H1 (cell line): ENCODE data around the gene AMOTL2. TPM values are rescaled to one million over a fixed set of nuclear protein-coding genes. Genes with fewer than 3 reads are reported as not detected.

ENCODE experiments used
- CTCF ChIA-PET: fragments of 300-600 bp; sonication (Branson Sonifier 250); formaldehyde crosslinking; loops from one replicate; lab custom pipeline; 2021; ENCODE audit not compliant: partially characterized antibody; lab: Charles Lee
- POLR2A ChIA-PET: fragments of 300-600 bp; sonication (Branson Sonifier 250); formaldehyde crosslinking; loops from one replicate; lab custom pipeline; 2021; ENCODE audit warnings: inconsistent platforms; ENCODE audit not compliant: partially characterized antibody; lab: Charles Lee
- DNase-seq, 2 experiments: peaks; one replicate each; pipeline versions ENCODE4 v3.0.0 to v3.0.0-alpha.2; 2010 to 2022; ENCODE audit warnings: low spot score in 2 of 2, low read depth in 1 of 2, mixed read lengths in 1 of 2
- FAIRE-seq: peaks from 2 replicates; lab custom pipeline; 2011; peaks lifted over from hg19 to GRCh38; lab: Jason Lieb, UNC
- H2AFZ ChIP-seq: 2 replicates; pipeline ENCODE4 v1.8.1; 2012; ENCODE audit warnings: low read length, inconsistent platforms
- H2AK5ac ChIP-seq: 2 replicates; pipeline ENCODE4 v1.6.1; 2013; ENCODE audit warnings: low read depth, low read length
- H2BK120ac ChIP-seq: replicated peaks from 2 replicates; pipeline ENCODE3; 2013; ENCODE audit warnings: low read depth, low read length, inconsistent platforms
- H2BK12ac ChIP-seq: 2 replicates; pipeline ENCODE4 v1.6.1; 2013; ENCODE audit warnings: low read depth, low read length
- H2BK15ac ChIP-seq: 2 replicates; pipeline ENCODE4 v1.6.1; 2013; ENCODE audit warnings: low read length
- H2BK20ac ChIP-seq: 2 replicates; pipeline ENCODE4 v1.6.1; 2013; ENCODE audit warnings: low read length
- H2BK5ac ChIP-seq: 2 replicates; pipeline ENCODE4 v1.6.1; 2013; ENCODE audit warnings: low read depth, low read length
- H3K14ac ChIP-seq: 2 replicates; pipeline ENCODE4 v1.6.1; 2013; ENCODE audit warnings: inconsistent platforms; ENCODE audit not compliant: insufficient read length
- H3K18ac ChIP-seq: 2 replicates; pipeline ENCODE4 v1.6.1; 2013; ENCODE audit warnings: low read length; ENCODE audit errors: extremely low read depth
- H3K23ac ChIP-seq: 2 replicates; pipeline ENCODE4 v1.6.1; 2013; ENCODE audit warnings: inconsistent platforms; ENCODE audit not compliant: insufficient read length
- H3K23me2 ChIP-seq: 2 replicates; pipeline ENCODE4 v1.6.1; 2013; ENCODE audit warnings: low read depth, low read length
- H3K27ac ChIP-seq: 2 replicates; pipeline ENCODE4 v1.6.1; 2011; ENCODE audit warnings: low read depth, low read length, inconsistent platforms
- H3K27me3 ChIP-seq, 4 experiments: replicated peaks in 1 of 4; 1 replicate in 1 of 4; 2 replicates in 3 of 4; pipeline versions ENCODE4 v1.6.1 to v1.8.1; 2011 to 2013; ENCODE audit warnings: low read length in 3 of 4, mild to moderate bottlenecking in 3 of 4, inconsistent platforms in 2 of 4, mixed read lengths in 2 of 4, moderate library complexity in 1 of 4; ENCODE audit not compliant: control insufficient read depth in 3 of 4, insufficient read depth in 3 of 4; ENCODE audit errors: extremely low read depth in 1 of 4
- H3K36me3 ChIP-seq, 4 experiments: 2 replicates each; pipeline versions ENCODE4 v1.6.1 to v1.8.1; 2011 to 2013; ENCODE audit warnings: mild to moderate bottlenecking in 4 of 4, low read length in 3 of 4, moderate library complexity in 2 of 4, control low read depth in 1 of 4, inconsistent platforms in 1 of 4; ENCODE audit not compliant: insufficient read depth in 4 of 4, control insufficient read depth in 2 of 4
- H3K4ac ChIP-seq: replicated peaks from 2 replicates; pipeline ENCODE3; 2013; ENCODE audit warnings: low read length, low read depth, mixed read lengths, inconsistent platforms; ENCODE audit not compliant: insufficient read length
- H3K4me1 ChIP-seq, 4 experiments: replicated peaks in 1 of 4; 1 replicate in 1 of 4; 2 replicates in 3 of 4; pipeline versions ENCODE4 v1.6.1 to v1.8.1; 2011 to 2013; ENCODE audit warnings: low read length in 3 of 4, inconsistent platforms in 2 of 4, mixed read lengths in 1 of 4; ENCODE audit not compliant: insufficient read depth in 4 of 4, control insufficient read depth in 3 of 4
- H3K4me2 ChIP-seq, 2 experiments: 2 replicates each; pipeline versions ENCODE4 v1.6.1 to v1.8.1; 2011 to 2013; ENCODE audit warnings: low read depth in 2 of 2, low read length in 2 of 2, control low read depth in 1 of 2, inconsistent platforms in 1 of 2, mild to moderate bottlenecking in 1 of 2; ENCODE audit not compliant: insufficient read depth in 1 of 2
- H3K4me3 ChIP-seq, 4 experiments: fragments of 200-600, 300-600 bp in 1 of 4; sonication (generic), shearing (Covaris generic), sonication (Bioruptor Twin) in 1 of 4; 2 replicates each; pipeline versions ENCODE4 v1.5.1 to v1.8.1; 2011 to 2016; ENCODE audit warnings: low read length in 4 of 4, low read depth in 3 of 4, control low read depth in 2 of 4, inconsistent platforms in 2 of 4, mild to moderate bottlenecking in 2 of 4, mixed read lengths in 1 of 4, moderate library complexity in 1 of 4; ENCODE audit not compliant: insufficient read depth in 2 of 4; ENCODE audit errors: extremely low read depth in 1 of 4
- H3K56ac ChIP-seq: replicated peaks from 2 replicates; pipeline ENCODE3; 2013; ENCODE audit warnings: low read depth, mild to moderate bottlenecking, mixed read lengths, low read length, inconsistent platforms; ENCODE audit not compliant: insufficient read length
- H3K79me1 ChIP-seq: 2 replicates; pipeline ENCODE4 v1.6.1; 2013; ENCODE audit warnings: low read depth, low read length, control low read depth
- H3K79me2 ChIP-seq, 2 experiments: 2 replicates each; pipeline versions ENCODE4 v1.6.1 to v1.8.1; 2012 to 2013; ENCODE audit warnings: low read length in 2 of 2, mild to moderate bottlenecking in 2 of 2, inconsistent platforms in 1 of 2; ENCODE audit not compliant: insufficient read depth in 2 of 2, control insufficient read depth in 1 of 2
- H3K9ac ChIP-seq, 4 experiments: replicated peaks in 1 of 4; 1 replicate in 1 of 4; 2 replicates in 3 of 4; pipeline versions ENCODE4 v1.6.1 to v1.8.1; 2011 to 2013; ENCODE audit warnings: low read depth in 3 of 4, low read length in 3 of 4, control low read depth in 2 of 4, mild to moderate bottlenecking in 2 of 4, moderate library complexity in 2 of 4, inconsistent platforms in 1 of 4; ENCODE audit errors: extremely low read depth in 1 of 4
- H3K9me3 ChIP-seq, 2 experiments: 2 replicates each; pipeline versions ENCODE4 v1.6.1 to v1.8.1; 2012 to 2013; ENCODE audit warnings: mild to moderate bottlenecking in 2 of 2, moderate library complexity in 2 of 2, control low read depth in 1 of 2, inconsistent platforms in 1 of 2, low read depth in 1 of 2, low read length in 1 of 2, mixed read lengths in 1 of 2; ENCODE audit not compliant: insufficient read depth in 2 of 2
- H4K20me1 ChIP-seq, 2 experiments: replicated peaks in 1 of 2; 2 replicates each; pipeline versions ENCODE3 to v1.8.1; 2011 to 2013; ENCODE audit warnings: inconsistent platforms in 2 of 2, low read length in 2 of 2, mild to moderate bottlenecking in 1 of 2; ENCODE audit not compliant: insufficient read depth in 2 of 2, control insufficient read depth in 1 of 2
- H4K5ac ChIP-seq: 2 replicates; pipeline ENCODE4 v1.6.1; 2013; ENCODE audit warnings: low read length, low read depth, mixed read lengths, inconsistent platforms; ENCODE audit not compliant: insufficient read length
- H4K8ac ChIP-seq: 2 replicates; pipeline ENCODE4 v1.8.0; 2013; ENCODE audit warnings: mild to moderate bottlenecking, moderate library complexity, low read length, inconsistent platforms; ENCODE audit not compliant: insufficient read depth; ENCODE audit errors: extremely low read depth
- H4K91ac ChIP-seq: replicated peaks from 2 replicates; pipeline ENCODE3; 2013; ENCODE audit warnings: low read length, mixed read lengths, inconsistent platforms; ENCODE audit not compliant: insufficient read length
- RAD21 ChIP-seq, 2 experiments: IDR thresholded peaks in 1 of 2; conservative IDR thresholded peaks in 1 of 2; 2 replicates each; pipeline ENCODE4 v1.6.1; 2011; ENCODE audit warnings: low read depth in 2 of 2, low read length in 2 of 2, improper control_type of control experiment in 1 of 2, inconsistent platforms in 1 of 2, mild to moderate bottlenecking in 1 of 2, moderate library complexity in 1 of 2
- RNF2 ChIP-seq: fragments of 200-900, 300-1000 bp; sonication (generic); IDR thresholded peaks from 2 replicates; pipeline ENCODE4 v1.7.1; 2016; ENCODE audit warnings: borderline replicate concordance, low read depth, mild to moderate bottlenecking, antibody characterized with exemption, low read length; ENCODE audit not compliant: poor library complexity, severe bottlenecking; ENCODE audit errors: missing control alignments
- WGBS, 2 experiments: shearing (Covaris generic) in 1 of 2; methylation state at CpG; one replicate each; pipeline versions ENCODE4 v1.1.6 to v1.1.7; 2013 to 2015; ENCODE audit warnings: low lambda C conversion rate in 2 of 2, mixed read lengths in 2 of 2, inconsistent platforms in 1 of 2, low coverage in 1 of 2, missing lambda C conversion rate in 1 of 2; ENCODE audit not compliant: insufficient replicate concordance in 2 of 2, insufficient coverage in 1 of 2, insufficient read length in 1 of 2; ENCODE audit errors: extremely low coverage in 1 of 2, missing lambda C conversion rate in 1 of 2; 5-methylcytosine and 5-hydroxymethylcytosine counted together
- polyA plus RNA-seq, 7 experiments: library from polyadenylated mRNA; depleted of rRNA in 3 of 7; stranded (reverse) in 5 of 7; unstranded in 2 of 7; fragments of >200 nt in 5 of 7; fragments of 200-250 nt in 2 of 7; gene quantifications; 1 replicate in 5 of 7; 2 replicates in 1 of 7; 4 replicates in 1 of 7; pipeline versions ENCODE4 v1.2.1 to v1.2.3, GENCODE V29; 2011 to 2013; ENCODE audit warnings: missing spikeins in 2 of 7, mixed read lengths in 2 of 7
- total RNA-seq: library from RNA; stranded (reverse); fragmentation: NEBNext Ultra II Directional; extraction: Animal tissue kit (Norgen Biotek cat#: 25700); gene quantifications from 2 replicates; pipeline ENCODE4 v1.2.1, GENCODE V29; 2021
- TF ChIP-seq, protein P1 (sequence below), 3 experiments: IDR thresholded peaks; 1 replicate in 2 of 3; 2 replicates in 1 of 3; pipeline versions ENCODE4 v1.5.1 to v1.6.1; 2011; ENCODE audit warnings: low read length in 3 of 3, mild to moderate bottlenecking in 3 of 3, inconsistent platforms in 2 of 3, low read depth in 1 of 3, moderate library complexity in 1 of 3; ENCODE audit not compliant: insufficient read depth in 1 of 3; ENCODE audit errors: control extremely low read depth in 1 of 3

Gene AMOTL2
- total and polyA plus RNA-seq, 2 of the 8 experiments (the other 6 are each of a cell fraction or from before 2014, with no cell fraction given), result 19.0 to 63.7 TPM

GRCh38 chr3:134337511-134338200 lies 36.6 kb downstream of the AMOTL2 start:
- Histone ChIP-seq H2BK12ac (peak overlapping the region; percentile 63; the same call in 1 of the 2 replicates), H3K79me1 (no peaks in the 10 kb centered on the region), H2BK15ac (peak overlapping the region; percentile 93; the same call in 1 of the 2 replicates), H3K23ac (no peak overlapping the region), H4K20me1 (no peaks in the 10 kb centered on the region), H2AK5ac (0 out of 2 replicates have a peak overlapping the region, but pooled peaks have one; percentile 30), H3K27me3 (no peaks in the 10 kb centered on the region; a peak in 1 of 7 replicates), H3K9ac (no peak overlapping the region), H4K5ac (no peak overlapping the region), H4K91ac (no peak overlapping the region), H3K27ac (no peak overlapping the region), H2AFZ (no peak overlapping the region), H3K9me3 (no peaks in the 10 kb centered on the region), H3K4me2 (no peak overlapping the region), H3K23me2 (no peaks in the 10 kb centered on the region), H2BK5ac (peak overlapping the region; percentile 44; the same call in 1 of the 2 replicates), H4K8ac (peak overlapping the region; percentile 7; the same call in 1 of the 2 replicates), H3K18ac (no peak overlapping the region), H3K4me3 (no peak overlapping the region), H2BK20ac (no peak overlapping the region; the same call in 1 of the 2 replicates), H3K4ac (no peak overlapping the region), H3K56ac (no peak overlapping the region), H3K79me2 (no peaks in the 10 kb centered on the region), H3K14ac (no peak overlapping the region), H3K36me3 (no peaks in the 10 kb centered on the region), H3K4me1 (peaks cover 0 to 14% (median 3%) of the 10 kb centered on the region in 4 experiments; a peak in 6 of 7 replicates), H2BK120ac (no peak overlapping the region)
- WGBS, 2 experiments, result 90% methylated on average over 3 of the region's 3 CpGs; no CpG with 5 or more reads in 1 of the 2 experiments
- DNase-seq, result no peak
- no peak for FAIRE-seq
- ChIA-PET CTCF (interaction anchor here (0.8 to 3.7 kb wide), 17 partner anchors 9 to 214 kb away, joined by 3 to 23 read pairs (median 6); partner anchors contain the start of gene AMOTL2), POLR2A (interaction anchor here (1.2 to 43.9 kb wide), 3 partner anchors 10 to 28 kb away, joined by 3 to 1731 read pairs (median 6); partner anchors contain the start of gene AMOTL2)
- TF ChIP-seq RAD21 (IDR thresholded peaks at IDR 0.05 in 1 of 2, conservative IDR thresholded peaks at IDR 0.05 in 1 of 2; ENCODE audit: low read depth in 2 of 2, low read length in 2 of 2), result peak in 1 of 2 experiments; percentile 23; a peak in 1 of 4 replicates
- no peak for TF ChIP-seq RNF2
- TF ChIP-seq, protein P1, sequence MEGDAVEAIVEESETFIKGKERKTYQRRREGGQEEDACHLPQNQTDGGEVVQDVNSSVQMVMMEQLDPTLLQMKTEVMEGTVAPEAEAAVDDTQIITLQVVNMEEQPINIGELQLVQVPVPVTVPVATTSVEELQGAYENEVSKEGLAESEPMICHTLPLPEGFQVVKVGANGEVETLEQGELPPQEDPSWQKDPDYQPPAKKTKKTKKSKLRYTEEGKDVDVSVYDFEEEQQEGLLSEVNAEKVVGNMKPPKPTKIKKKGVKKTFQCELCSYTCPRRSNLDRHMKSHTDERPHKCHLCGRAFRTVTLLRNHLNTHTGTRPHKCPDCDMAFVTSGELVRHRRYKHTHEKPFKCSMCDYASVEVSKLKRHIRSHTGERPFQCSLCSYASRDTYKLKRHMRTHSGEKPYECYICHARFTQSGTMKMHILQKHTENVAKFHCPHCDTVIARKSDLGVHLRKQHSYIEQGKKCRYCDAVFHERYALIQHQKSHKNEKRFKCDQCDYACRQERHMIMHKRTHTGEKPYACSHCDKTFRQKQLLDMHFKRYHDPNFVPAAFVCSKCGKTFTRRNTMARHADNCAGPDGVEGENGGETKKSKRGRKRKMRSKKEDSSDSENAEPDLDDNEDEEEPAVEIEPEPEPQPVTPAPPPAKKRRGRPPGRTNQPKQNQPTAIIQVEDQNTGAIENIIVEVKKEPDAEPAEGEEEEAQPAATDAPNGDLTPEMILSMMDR (IDR thresholded peaks at IDR 0.05; ENCODE audit: control extremely low read depth in 1 of 3, insufficient read depth in 1 of 3, low read depth in 1 of 3, low read length in 3 of 3), result peak in 2 of 3 experiments; percentile 9 to 31; a peak in 2 of 4 replicates
